GM23338 (cell line): Measurements from ENCODE around the gene PRSS56.

Experiments
- CREB1 ChIP-seq: fragments of 250-450 bp; sonication (Bioruptor Pico); IDR thresholded peaks from 2 replicates; pipeline ENCODE4 v1.5.0; 2020; ENCODE audit warnings: low read depth, mild to moderate bottlenecking, moderate library complexity
- EZH2 ChIP-seq: fragments of 200-600 bp; sonication (generic); IDR thresholded peaks from one replicate; pipeline ENCODE4 v1.8.0; 2017; ENCODE audit warnings: antibody characterized with exemption, mild to moderate bottlenecking, low read depth; ENCODE audit not compliant: unreplicated experiment
- NANOG ChIP-seq: IDR thresholded peaks from 2 replicates; pipeline ENCODE4 v1.6.1; 2016; ENCODE audit warnings: antibody characterized with exemption, borderline replicate concordance
- POLR2AphosphoS5 ChIP-seq: IDR thresholded peaks from 2 replicates; pipeline ENCODE4 v1.6.1; 2016; ENCODE audit warnings: antibody characterized with exemption, low read depth
- TF ChIP-seq, protein P1 (sequence below), 2 experiments: fragments of 200-600 bp in 1 of 2; sonication (generic) in 1 of 2; conservative IDR thresholded peaks; 2 replicates each; pipeline versions ENCODE4 v1.5.1 to v1.6.1; 2016 to 2017; ENCODE audit warnings: antibody characterized with exemption in 2 of 2, low read depth in 2 of 2, mild to moderate bottlenecking in 2 of 2, moderate library complexity in 1 of 2

GRCh38 chr2:232516551-232516950, 3.6 kb upstream of the PRSS56 start:
- TF ChIP-seq, protein P1, sequence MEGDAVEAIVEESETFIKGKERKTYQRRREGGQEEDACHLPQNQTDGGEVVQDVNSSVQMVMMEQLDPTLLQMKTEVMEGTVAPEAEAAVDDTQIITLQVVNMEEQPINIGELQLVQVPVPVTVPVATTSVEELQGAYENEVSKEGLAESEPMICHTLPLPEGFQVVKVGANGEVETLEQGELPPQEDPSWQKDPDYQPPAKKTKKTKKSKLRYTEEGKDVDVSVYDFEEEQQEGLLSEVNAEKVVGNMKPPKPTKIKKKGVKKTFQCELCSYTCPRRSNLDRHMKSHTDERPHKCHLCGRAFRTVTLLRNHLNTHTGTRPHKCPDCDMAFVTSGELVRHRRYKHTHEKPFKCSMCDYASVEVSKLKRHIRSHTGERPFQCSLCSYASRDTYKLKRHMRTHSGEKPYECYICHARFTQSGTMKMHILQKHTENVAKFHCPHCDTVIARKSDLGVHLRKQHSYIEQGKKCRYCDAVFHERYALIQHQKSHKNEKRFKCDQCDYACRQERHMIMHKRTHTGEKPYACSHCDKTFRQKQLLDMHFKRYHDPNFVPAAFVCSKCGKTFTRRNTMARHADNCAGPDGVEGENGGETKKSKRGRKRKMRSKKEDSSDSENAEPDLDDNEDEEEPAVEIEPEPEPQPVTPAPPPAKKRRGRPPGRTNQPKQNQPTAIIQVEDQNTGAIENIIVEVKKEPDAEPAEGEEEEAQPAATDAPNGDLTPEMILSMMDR (conservative IDR thresholded peaks at IDR 0.05; ENCODE audit: low read depth in 2 of 2): no peak
- TF ChIP-seq EZH2 (no peak), POLR2AphosphoS5 (no peak), CREB1 (CRISPR knock-in tag) (no peak), NANOG (no peak)
